Vagina (tissue), 2 donors: ENCODE measurements around the gene MYO3B. TPM values are rescaled to one million over a fixed set of nuclear protein-coding genes. Genes with fewer than 3 reads are reported as not detected.

ENCODE experiments used
- DNase-seq, 2 donors: peaks; one replicate each; pipeline ENCODE4 v3.0.0-alpha.2; 2017; ENCODE audit errors: extremely low spot score in 2 of 2
- H3K27ac ChIP-seq: fragments of 200-600 bp; sonication (generic); one replicate; pipeline ENCODE4 v1.5.1; 2019
- H3K27me3 ChIP-seq: fragments of 200-600 bp; sonication (generic); one replicate; pipeline ENCODE4 v1.5.1; 2019
- H3K36me3 ChIP-seq, 2 donors: fragments of 200-600 bp; sonication (generic); one replicate each; pipeline ENCODE4 v1.5.1; 2017 to 2019
- H3K4me1 ChIP-seq: fragments of 200-600 bp; sonication (generic); one replicate; pipeline ENCODE4 v1.5.1; 2019
- H3K4me3 ChIP-seq, 2 donors: fragments of 200-600 bp; sonication (generic); 1 replicate in 1 of 2; 2 replicates in 1 of 2; pipeline ENCODE4 v1.5.1; 2016 to 2019
- H3K9me3 ChIP-seq: fragments of 200-600 bp; sonication (generic); one replicate; pipeline ENCODE4 v1.5.1; 2019
- CTCF ChIP-seq, 3 experiments: fragments of 450-650 bp in 2 of 3; fragments of 200-600 bp in 1 of 3; sonication (generic) in 1 of 3; IDR thresholded peaks; one replicate each; pipeline ENCODE4 v1.5.1; 2017 to 2019; ENCODE audit warnings: antibody characterized with exemption in 3 of 3, mild to moderate bottlenecking in 2 of 3, moderate library complexity in 2 of 3
- POLR2A ChIP-seq, 2 donors: fragments of 450-650 bp; IDR thresholded peaks; one replicate each; pipeline ENCODE4 v1.6.1; 2017; ENCODE audit warnings: antibody characterized with exemption in 2 of 2, mild to moderate bottlenecking in 2 of 2, moderate library complexity in 2 of 2
- POLR2AphosphoS5 ChIP-seq, 2 donors: sonication (generic); formaldehyde crosslinking; IDR thresholded peaks; one replicate each; pipeline ENCODE4 v1.9.0; 2017; ENCODE audit warnings: antibody characterized with exemption in 2 of 2, mild to moderate bottlenecking in 2 of 2, low read depth in 1 of 2; ENCODE audit not compliant: insufficient read depth in 1 of 2
- intact Hi-C: fragments of 100-400 bp; cut with DNase I; formaldehyde crosslinking; loops from one replicate; pipeline ENCODE4 v1.15.1; 2023
- total RNA-seq: library from RNA; depleted of rRNA; stranded (reverse); fragments of >200 nt; gene quantifications from one replicate; pipeline ENCODE4 v1.2.3, GENCODE V29; 2016

MYO3B gene
- total RNA-seq, 1 donor from 2014 or later: 0.49 TPM

GRCh38 chr2:170393861-170394498 is 216.0 kb downstream of the MYO3B start:
- H3K27ac ChIP-seq: no peak overlapping the region
- DNase-seq: no peak
- intact Hi-C loops: no loop called here
- TF ChIP-seq CTCF (IDR thresholded peaks at IDR 0.05) (no peak), POLR2AphosphoS5 (IDR thresholded peaks at IDR 0.05; ENCODE audit: insufficient read depth in 1 of 2, low read depth in 1 of 2) (no peak), POLR2A (IDR thresholded peaks at IDR 0.05) (no peak)
- H3K36me3 ChIP-seq: no peaks in the 10 kb centered on the region
- H3K27me3 ChIP-seq: no peaks in the 10 kb centered on the region
- no peaks in the 10 kb centered on the region for H3K4me1 ChIP-seq
- H3K9me3 ChIP-seq: no peaks in the 10 kb centered on the region
- no peak overlapping the region for H3K4me3 ChIP-seq

GRCh38 chr2:170394641-170395387 is 216.9 kb downstream of the MYO3B start:
- Histone ChIP-seq H3K4me3 (no peak overlapping the region), H3K36me3 (no peaks in the 10 kb centered on the region), H3K9me3 (no peaks in the 10 kb centered on the region), H3K27ac (no peak overlapping the region), H3K4me1 (no peaks in the 10 kb centered on the region), H3K27me3 (no peaks in the 10 kb centered on the region)
- intact Hi-C loops: no loop called here
- no peak for DNase-seq
- no peak for TF ChIP-seq POLR2AphosphoS5 (IDR thresholded peaks at IDR 0.05; ENCODE audit: insufficient read depth in 1 of 2, low read depth in 1 of 2)
- no peak for TF ChIP-seq POLR2A (IDR thresholded peaks at IDR 0.05)
- no peak for TF ChIP-seq CTCF (IDR thresholded peaks at IDR 0.05)

GRCh38 chr2:170396799-170397459 is 219.0 kb downstream of the MYO3B start:
- no peaks in the 10 kb centered on the region for H3K27me3 ChIP-seq
- H3K4me3 ChIP-seq: no peak overlapping the region
- peak in 1 of 3 experiments; percentile 8 for TF ChIP-seq CTCF (IDR thresholded peaks at IDR 0.05)
- no peak for TF ChIP-seq POLR2A (IDR thresholded peaks at IDR 0.05)
- no peak for TF ChIP-seq POLR2AphosphoS5 (IDR thresholded peaks at IDR 0.05; ENCODE audit: insufficient read depth in 1 of 2, low read depth in 1 of 2)
- H3K27ac ChIP-seq: no peak overlapping the region
- no peak for DNase-seq
- intact Hi-C loops: no loop called here
- H3K9me3 ChIP-seq: no peaks in the 10 kb centered on the region
- H3K4me1 ChIP-seq: no peaks in the 10 kb centered on the region
- no peaks in the 10 kb centered on the region for H3K36me3 ChIP-seq

GRCh38 chr2:170401187-170401586 is 223.2 kb downstream of the MYO3B start:
- TF ChIP-seq POLR2AphosphoS5 (IDR thresholded peaks at IDR 0.05; ENCODE audit: insufficient read depth in 1 of 2, low read depth in 1 of 2): no peak
- no peak for TF ChIP-seq POLR2A (IDR thresholded peaks at IDR 0.05)
- intact Hi-C loops: no loop called here
- H3K9me3 ChIP-seq: no peaks in the 10 kb centered on the region
- no peaks in the 10 kb centered on the region for H3K4me1 ChIP-seq
- no peaks in the 10 kb centered on the region for H3K36me3 ChIP-seq
- DNase-seq: no peak
- H3K27ac ChIP-seq: no peak overlapping the region
- H3K27me3 ChIP-seq: no peaks in the 10 kb centered on the region
- no peak overlapping the region for H3K4me3 ChIP-seq

- H3K27me3 ChIP-seq: no peaks in the 10 kb centered on the region
- H3K4me1 ChIP-seq: peaks cover 5% of the 10 kb centered on the region
- intact Hi-C loops: no loop called here
- H3K9me3 ChIP-seq: no peaks in the 10 kb centered on the region
- H3K36me3 ChIP-seq: no peaks in the 10 kb centered on the region
- no peak for TF ChIP-seq POLR2AphosphoS5 (IDR thresholded peaks at IDR 0.05; ENCODE audit: insufficient read depth in 1 of 2, low read depth in 1 of 2)
- TF ChIP-seq POLR2A (IDR thresholded peaks at IDR 0.05): no peak
- no peak for TF ChIP-seq CTCF (IDR thresholded peaks at IDR 0.05)
- H3K4me3 ChIP-seq: no peak overlapping the region
- H3K27ac ChIP-seq: no peak overlapping the region
- no peak for DNase-seq
Measured at GRCh38 chr2:170404846-170405245, 226.9 kb downstream of the MYO3B start.
